ENCODE measurements around the gene HAUS2.

The HAUS2 gene

DNA sequence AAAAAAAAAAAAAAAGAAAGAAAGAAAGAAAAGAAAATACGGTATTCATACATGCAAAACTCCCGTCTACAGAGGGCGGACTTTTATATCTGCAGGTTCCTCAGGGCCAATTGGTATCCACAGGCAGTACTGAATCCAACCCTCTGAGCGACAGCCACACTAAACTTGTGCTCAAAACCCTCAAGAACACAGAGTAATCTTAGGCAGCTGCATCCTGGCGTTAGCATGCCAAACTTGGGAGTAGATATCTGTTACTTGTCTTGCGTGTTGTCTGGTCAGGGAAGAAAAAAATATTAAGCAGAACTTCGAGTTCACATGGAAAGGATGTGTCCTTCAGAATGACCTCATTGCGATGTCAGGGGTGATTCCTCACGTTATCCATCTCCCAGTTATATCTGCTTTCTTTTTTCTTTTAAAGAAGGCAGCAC is 40.4 kb upstream of the HAUS2 start:
- Histone ChIP-seq H3K4me2 (ENCODE audit: insufficient read depth, low read length) (no peak overlapping the region), H3K27ac (ENCODE audit: low read length) (no peak overlapping the region)
- no peak for ATAC-seq (ENCODE audit: insufficient read depth, low read depth)

DNA sequence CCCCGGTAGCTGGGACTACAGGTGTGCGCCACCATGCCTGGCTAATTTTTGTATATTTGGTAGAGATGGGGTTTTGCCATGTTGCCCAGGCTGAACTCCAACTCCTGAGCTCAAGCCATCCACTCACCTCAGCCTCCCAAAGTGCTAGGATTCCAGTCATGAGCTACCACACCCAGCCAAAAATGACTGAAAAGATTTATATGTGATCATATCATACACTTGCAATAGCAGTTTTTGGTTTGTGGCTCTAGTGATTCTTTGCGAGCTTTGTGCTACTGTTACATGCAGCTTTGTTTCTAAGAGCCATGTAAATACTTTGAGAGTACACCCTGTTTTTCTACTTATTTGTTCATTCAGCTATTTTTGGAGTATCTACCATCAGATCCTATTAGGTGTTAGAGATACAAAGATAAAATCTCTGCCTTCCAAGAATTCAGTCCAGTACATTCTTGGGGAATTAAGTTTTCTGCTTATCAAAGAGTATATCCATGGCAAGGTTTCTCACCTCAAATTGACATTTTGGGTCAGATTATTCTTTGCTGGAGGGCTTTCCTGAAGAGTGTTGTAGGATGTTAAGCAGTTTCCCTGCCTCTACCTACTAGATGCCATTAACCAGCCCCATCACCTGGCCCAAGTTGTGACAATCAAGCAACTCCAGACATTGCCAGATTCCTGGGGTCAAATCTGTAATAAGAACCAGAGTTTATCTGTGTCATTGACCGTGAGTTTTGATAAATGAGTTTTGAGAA is 38.2 kb upstream of the HAUS2 start:
- H4K20me1 ChIP-seq (ENCODE audit: insufficient read depth, low read length): 0 out of 2 replicates have a peak, but pooled peaks cover 2% of the 10 kb centered on the region

More for the DNA sequence above, 40.4 kb upstream of the HAUS2 start:
- H4K20me1 ChIP-seq (ENCODE audit: insufficient read depth, low read length): 0 out of 2 replicates have a peak, but pooled peaks cover 2% of the 10 kb centered on the region
- H3K9ac ChIP-seq (ENCODE audit: low read depth, low read length): no peak overlapping the region
- peaks cover 5% of the 10 kb centered on the region; the same call in 1 of the 2 replicates for H3K36me3 ChIP-seq (ENCODE audit: insufficient read depth, low read length)
- no peak overlapping the region for H2AFZ ChIP-seq (ENCODE audit: low read depth, low read length)
- peaks cover 16% of the 10 kb centered on the region; the same call in 1 of the 2 replicates for H3K79me2 ChIP-seq (ENCODE audit: insufficient read depth, low read length)
- TF ChIP-seq, protein P1, sequence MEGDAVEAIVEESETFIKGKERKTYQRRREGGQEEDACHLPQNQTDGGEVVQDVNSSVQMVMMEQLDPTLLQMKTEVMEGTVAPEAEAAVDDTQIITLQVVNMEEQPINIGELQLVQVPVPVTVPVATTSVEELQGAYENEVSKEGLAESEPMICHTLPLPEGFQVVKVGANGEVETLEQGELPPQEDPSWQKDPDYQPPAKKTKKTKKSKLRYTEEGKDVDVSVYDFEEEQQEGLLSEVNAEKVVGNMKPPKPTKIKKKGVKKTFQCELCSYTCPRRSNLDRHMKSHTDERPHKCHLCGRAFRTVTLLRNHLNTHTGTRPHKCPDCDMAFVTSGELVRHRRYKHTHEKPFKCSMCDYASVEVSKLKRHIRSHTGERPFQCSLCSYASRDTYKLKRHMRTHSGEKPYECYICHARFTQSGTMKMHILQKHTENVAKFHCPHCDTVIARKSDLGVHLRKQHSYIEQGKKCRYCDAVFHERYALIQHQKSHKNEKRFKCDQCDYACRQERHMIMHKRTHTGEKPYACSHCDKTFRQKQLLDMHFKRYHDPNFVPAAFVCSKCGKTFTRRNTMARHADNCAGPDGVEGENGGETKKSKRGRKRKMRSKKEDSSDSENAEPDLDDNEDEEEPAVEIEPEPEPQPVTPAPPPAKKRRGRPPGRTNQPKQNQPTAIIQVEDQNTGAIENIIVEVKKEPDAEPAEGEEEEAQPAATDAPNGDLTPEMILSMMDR (IDR thresholded peaks at IDR 0.05; ENCODE audit: borderline replicate concordance, extremely low read depth, low read length, poor library complexity, severe bottlenecking): no peak
- no peak for TF ChIP-seq EZH2 (IDR thresholded peaks at IDR 0.05; ENCODE audit: borderline replicate concordance, low read depth, low read length, severe bottlenecking)
- H3K4me3 ChIP-seq (ENCODE audit: low read depth in 1 of 2, low read length in 2 of 2): no peak overlapping the region
- H3K9me3 ChIP-seq (ENCODE audit: insufficient read depth, low read length, severe bottlenecking): no peaks in the 10 kb centered on the region
- H3K4me1 ChIP-seq (ENCODE audit: insufficient read depth, low read length): no peaks in the 10 kb centered on the region
- no peaks in the 10 kb centered on the region for H3K27me3 ChIP-seq (ENCODE audit: insufficient read depth, low read length, poor library complexity)
- DNase-seq: no peak

DNA sequence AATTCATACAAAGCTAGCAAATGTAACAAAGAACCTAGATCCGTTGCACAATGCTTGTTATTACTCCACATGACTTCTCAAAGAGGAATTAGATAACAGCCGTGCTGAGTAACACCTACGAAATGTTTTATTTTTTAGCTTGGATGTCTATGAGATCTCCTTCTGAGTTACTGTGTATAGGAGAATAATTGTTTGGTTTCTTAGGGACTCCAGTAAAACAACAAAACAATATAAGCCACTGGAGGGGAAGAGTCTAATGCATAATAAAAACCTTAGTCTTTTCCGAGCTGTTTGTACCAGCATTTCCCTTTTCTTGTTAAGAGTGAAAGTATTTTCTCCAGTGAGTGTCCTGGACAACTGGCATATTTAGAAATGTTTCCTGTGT is 37.6 kb upstream of the HAUS2 start:
- Histone ChIP-seq H3K79me2 (ENCODE audit: insufficient read depth, low read length) (peaks cover 11% of the 10 kb centered on the region; the same call in 1 of the 2 replicates), H3K27ac (ENCODE audit: low read length) (no peak overlapping the region), H3K36me3 (ENCODE audit: insufficient read depth, low read length) (peaks cover 24% of the 10 kb centered on the region), H4K20me1 (ENCODE audit: insufficient read depth, low read length) (0 out of 2 replicates have a peak, but pooled peaks cover 2% of the 10 kb centered on the region), H3K4me3 (ENCODE audit: low read depth in 1 of 2, low read length in 2 of 2) (no peak overlapping the region), H3K4me1 (ENCODE audit: insufficient read depth, low read length) (no peaks in the 10 kb centered on the region), H2AFZ (ENCODE audit: low read depth, low read length) (no peak overlapping the region), H3K4me2 (ENCODE audit: insufficient read depth, low read length) (no peak overlapping the region), H3K27me3 (ENCODE audit: insufficient read depth, low read length, poor library complexity) (no peaks in the 10 kb centered on the region), H3K9ac (ENCODE audit: low read depth, low read length) (no peak overlapping the region), H3K9me3 (ENCODE audit: insufficient read depth, low read length, severe bottlenecking) (no peaks in the 10 kb centered on the region)
- DNase-seq: no peak
- ATAC-seq (ENCODE audit: insufficient read depth, low read depth): no peak
- TF ChIP-seq, protein P1 (IDR thresholded peaks at IDR 0.05; ENCODE audit: borderline replicate concordance, extremely low read depth, low read length, poor library complexity, severe bottlenecking): no peak
- TF ChIP-seq EZH2 (IDR thresholded peaks at IDR 0.05; ENCODE audit: borderline replicate concordance, low read depth, low read length, severe bottlenecking): no peak

More for the DNA sequence above, 38.2 kb upstream of the HAUS2 start:
- DNase-seq (no peak), ATAC-seq (ENCODE audit: insufficient read depth, low read depth) (no peak)
- TF ChIP-seq EZH2 (IDR thresholded peaks at IDR 0.05; ENCODE audit: borderline replicate concordance, low read depth, low read length, severe bottlenecking): no peak
- TF ChIP-seq, protein P1 (IDR thresholded peaks at IDR 0.05; ENCODE audit: borderline replicate concordance, extremely low read depth, low read length, poor library complexity, severe bottlenecking): no peak
- H3K79me2 ChIP-seq (ENCODE audit: insufficient read depth, low read length): peaks cover 11% of the 10 kb centered on the region; the same call in 1 of the 2 replicates
- H3K4me2 ChIP-seq (ENCODE audit: insufficient read depth, low read length): no peak overlapping the region
- H2AFZ ChIP-seq (ENCODE audit: low read depth, low read length): no peak overlapping the region
- H3K4me3 ChIP-seq (ENCODE audit: low read depth in 1 of 2, low read length in 2 of 2): no peak overlapping the region
- H3K27ac ChIP-seq (ENCODE audit: low read length): no peak overlapping the region
- H3K4me1 ChIP-seq (ENCODE audit: insufficient read depth, low read length): no peaks in the 10 kb centered on the region
- H3K9ac ChIP-seq (ENCODE audit: low read depth, low read length): no peak overlapping the region
- no peaks in the 10 kb centered on the region for H3K9me3 ChIP-seq (ENCODE audit: insufficient read depth, low read length, severe bottlenecking)
- H3K36me3 ChIP-seq (ENCODE audit: insufficient read depth, low read length): peaks cover 18% of the 10 kb centered on the region
- no peaks in the 10 kb centered on the region for H3K27me3 ChIP-seq (ENCODE audit: insufficient read depth, low read length, poor library complexity)
